HEK293T (cell line): ENCODE data around the gene KRTAP10-5.

Experiments used
- CTCF ChIA-PET: fragments of 350-600 bp; formaldehyde crosslinking; extraction: SDS; loops from one replicate; lab custom pipeline; 2021; ENCODE audit warnings: antibody characterized with exemption, inconsistent platforms; lab: Yijun Ruan, JAX
- POLR2A ChIA-PET: fragments of 350-600 bp; formaldehyde crosslinking; extraction: SDS; loops from one replicate; lab custom pipeline; 2020; ENCODE audit warnings: antibody characterized with exemption, inconsistent platforms; lab: Yijun Ruan, JAX
- DNase-seq: peaks from one replicate; pipeline ENCODE4 v3.0.0; 2012; ENCODE audit warnings: mixed read lengths; ENCODE audit errors: extremely low spot score
- ARNT ChIP-seq: fragments of 450-650 bp; IDR thresholded peaks from 2 replicates; pipeline ENCODE4 v1.6.1; 2017; ENCODE audit warnings: mild to moderate bottlenecking
- BHLHE40 ChIP-seq: fragments of 450-650 bp; IDR thresholded peaks from 2 replicates; pipeline ENCODE4 v1.6.1; 2016; ENCODE audit warnings: mild to moderate bottlenecking, moderate library complexity, borderline replicate concordance
- CTBP1 ChIP-seq: fragments of 450-650 bp; IDR thresholded peaks from 2 replicates; pipeline ENCODE4 v1.6.1; 2016; ENCODE audit warnings: borderline replicate concordance
- ELF4 ChIP-seq: fragments of 450-650 bp; IDR thresholded peaks from 2 replicates; pipeline ENCODE4 v1.6.1; 2017; ENCODE audit warnings: antibody characterized with exemption
- FOXA1 ChIP-seq: fragments of 450-650 bp; IDR thresholded peaks from 2 replicates; pipeline ENCODE4 v1.6.1; 2016; ENCODE audit warnings: mild to moderate bottlenecking
- FOXK2 ChIP-seq: fragments of 450-650 bp; IDR thresholded peaks from 2 replicates; pipeline ENCODE4 v1.6.1; 2016; ENCODE audit warnings: mild to moderate bottlenecking
- FOXM1 ChIP-seq: fragments of 450-650 bp; IDR thresholded peaks from 2 replicates; pipeline ENCODE4 v1.6.1; 2017; ENCODE audit warnings: mild to moderate bottlenecking, borderline replicate concordance
- HDGF ChIP-seq: fragments of 450-650 bp; IDR thresholded peaks from 2 replicates; pipeline ENCODE4 v1.6.1; 2017; ENCODE audit warnings: antibody characterized with exemption, borderline replicate concordance
- L3MBTL2 ChIP-seq: fragments of 450-650 bp; conservative IDR thresholded peaks from 2 replicates; pipeline ENCODE4 v1.6.1; 2016; ENCODE audit warnings: mild to moderate bottlenecking
- LEF1 ChIP-seq: fragments of 450-650 bp; IDR thresholded peaks from 2 replicates; pipeline ENCODE4 v1.6.1; 2017; ENCODE audit warnings: mild to moderate bottlenecking, borderline replicate concordance
- NFRKB ChIP-seq: fragments of 450-650 bp; IDR thresholded peaks from 2 replicates; pipeline ENCODE4 v1.6.1; 2016; ENCODE audit warnings: mild to moderate bottlenecking, moderate library complexity
- SP1 ChIP-seq: fragments of 450-650 bp; IDR thresholded peaks from 2 replicates; pipeline ENCODE4 v1.6.1; 2017
- SUZ12 ChIP-seq: fragments of 450-650 bp; IDR thresholded peaks from 2 replicates; pipeline ENCODE4 v1.6.1; 2016; ENCODE audit warnings: mild to moderate bottlenecking
- TARDBP ChIP-seq: fragments of 450-650 bp; IDR thresholded peaks from 2 replicates; pipeline ENCODE4 v1.6.1; 2016
- ZNF384 ChIP-seq: fragments of 450-650 bp; IDR thresholded peaks from 2 replicates; pipeline ENCODE4 v1.6.1; 2016
- TF ChIP-seq, protein P1 (sequence below): fragments of 450-650 bp; IDR thresholded peaks from 2 replicates; pipeline ENCODE4 v1.6.1; 2016

KRTAP10-5 gene

DNA sequence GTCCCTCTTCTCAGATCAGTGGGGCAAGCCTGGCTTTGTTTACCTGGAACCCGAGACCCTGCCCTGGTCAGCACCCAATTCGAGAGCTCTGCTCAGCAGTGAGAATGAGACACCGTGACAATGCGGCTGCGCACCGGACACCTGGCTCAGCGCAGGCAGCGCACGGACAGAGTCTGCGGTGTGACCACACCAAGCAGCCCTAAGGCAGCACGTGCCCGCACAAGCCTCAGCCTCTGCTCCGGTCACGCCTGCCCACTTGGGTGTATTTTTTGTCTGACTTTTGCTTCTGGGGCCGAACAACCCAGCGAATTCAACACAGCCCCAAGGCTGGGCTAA is 36.2 kb upstream of the KRTAP10-5 start:
- no peak for DNase-seq
- ChIA-PET POLR2A (no interaction called here), CTCF (no interaction called here)
- TF ChIP-seq, protein P1, sequence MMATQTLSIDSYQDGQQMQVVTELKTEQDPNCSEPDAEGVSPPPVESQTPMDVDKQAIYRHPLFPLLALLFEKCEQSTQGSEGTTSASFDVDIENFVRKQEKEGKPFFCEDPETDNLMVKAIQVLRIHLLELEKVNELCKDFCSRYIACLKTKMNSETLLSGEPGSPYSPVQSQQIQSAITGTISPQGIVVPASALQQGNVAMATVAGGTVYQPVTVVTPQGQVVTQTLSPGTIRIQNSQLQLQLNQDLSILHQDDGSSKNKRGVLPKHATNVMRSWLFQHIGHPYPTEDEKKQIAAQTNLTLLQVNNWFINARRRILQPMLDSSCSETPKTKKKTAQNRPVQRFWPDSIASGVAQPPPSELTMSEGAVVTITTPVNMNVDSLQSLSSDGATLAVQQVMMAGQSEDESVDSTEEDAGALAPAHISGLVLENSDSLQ: no peak
- no peak for TF ChIP-seq NFRKB
- no peak for TF ChIP-seq FOXK2
- TF ChIP-seq ARNT: no peak
- TF ChIP-seq LEF1: no peak

DNA sequence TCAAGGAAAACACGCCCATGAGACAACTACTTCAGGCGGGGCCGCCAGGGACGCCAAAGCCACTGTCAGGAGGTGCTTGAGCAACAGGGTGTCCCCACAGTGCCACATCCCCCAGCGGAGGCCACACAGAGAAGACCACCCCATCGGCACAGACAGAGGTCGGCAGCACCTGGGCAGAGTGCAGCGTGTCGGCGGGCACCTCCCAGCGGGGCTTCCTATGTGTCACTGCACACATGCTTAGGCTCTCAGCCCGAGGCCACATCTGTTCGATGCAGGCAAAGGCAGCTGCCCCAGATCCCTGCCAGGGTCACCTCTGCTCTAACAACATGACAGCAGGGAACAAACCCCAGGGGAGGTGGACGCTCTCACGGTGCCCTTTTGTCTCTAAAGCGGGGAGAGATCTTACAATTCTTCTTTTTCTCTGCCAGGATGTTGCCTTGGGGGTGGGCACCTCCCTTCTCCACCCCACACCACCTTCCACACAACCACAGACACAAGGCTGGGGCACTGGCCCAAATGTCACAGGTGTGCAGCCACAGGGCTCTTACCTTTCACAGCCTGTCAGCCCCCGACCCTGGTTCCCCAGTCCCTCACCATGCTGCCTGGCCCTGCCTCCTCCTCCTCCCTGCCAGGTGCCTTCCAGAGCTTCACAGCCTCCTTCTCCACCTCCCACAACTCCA is 35.6 kb upstream of the KRTAP10-5 start:
- DNase-seq: no peak
- POLR2A ChIA-PET: no interaction called here
- TF ChIP-seq FOXM1 (no peak), NFRKB (no peak), SUZ12 (no peak), LEF1 (no peak), ZNF384 (no peak), ARNT (no peak), BHLHE40 (no peak), FOXA1 (no peak), ELF4 (no peak), HDGF (no peak)
- TF ChIP-seq, protein P1: no peak
- CTCF ChIA-PET: no interaction called here

DNA sequence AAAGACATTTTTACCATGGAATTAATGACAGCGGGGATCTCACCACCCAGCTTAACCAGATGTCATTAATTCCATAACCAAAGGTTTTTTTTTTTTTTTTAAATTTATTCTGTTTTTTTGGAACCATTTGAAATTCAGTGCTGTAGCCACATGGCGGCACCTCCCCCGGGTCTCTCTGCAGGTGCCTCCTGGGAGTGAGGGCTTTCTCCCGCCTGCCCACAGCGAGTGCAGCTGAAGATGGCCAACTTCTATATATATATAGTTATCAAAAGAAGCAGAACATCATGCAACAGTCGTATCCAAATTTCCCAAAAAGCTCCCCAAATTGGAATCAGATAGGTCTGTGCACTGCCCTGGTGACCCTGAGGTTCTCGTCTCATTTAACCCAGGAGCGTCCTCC is 35.1 kb upstream of the KRTAP10-5 start:
- CTCF ChIA-PET: no interaction called here
- no peak for DNase-seq
- POLR2A ChIA-PET: no interaction called here

DNA sequence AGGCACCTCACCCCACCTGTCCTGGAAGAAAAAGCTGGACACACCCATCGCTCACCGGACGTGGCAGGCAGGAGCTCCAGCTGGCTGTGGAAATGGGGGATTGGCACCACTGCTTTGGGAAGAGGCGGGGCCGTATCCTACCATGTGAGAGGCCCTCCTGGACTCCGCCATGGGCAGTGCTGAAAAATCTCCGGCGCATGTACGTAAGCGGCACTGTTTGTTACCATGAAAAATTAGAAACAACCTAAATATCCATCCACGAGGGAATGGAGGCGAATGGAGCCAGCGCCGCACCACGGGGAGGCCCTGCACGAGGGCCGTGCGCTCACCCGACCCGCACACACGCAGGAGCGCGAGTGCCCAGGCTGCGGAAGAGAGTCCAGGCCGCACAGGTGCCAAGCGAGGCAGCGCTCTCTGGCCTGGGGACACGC is 34.6 kb upstream of the KRTAP10-5 start:
- POLR2A ChIA-PET: no interaction called here
- TF ChIP-seq HDGF (no peak), FOXA1 (no peak), NFRKB (no peak), SUZ12 (no peak), LEF1 (no peak), SP1 (no peak), CTBP1 (no peak), BHLHE40 (no peak), FOXK2 (no peak), ELF4 (no peak), L3MBTL2 (no peak), TARDBP (no peak), FOXM1 (no peak)
- TF ChIP-seq, protein P1: no peak
- CTCF ChIA-PET: no interaction called here
- DNase-seq: no peak

More for the DNA sequence above, 35.1 kb upstream of the KRTAP10-5 start:
- TF ChIP-seq CTBP1 (no peak), NFRKB (no peak), ZNF384 (no peak), FOXM1 (no peak), BHLHE40 (no peak), FOXA1 (no peak), LEF1 (no peak), FOXK2 (no peak), ARNT (no peak), HDGF (no peak), TARDBP (no peak), SUZ12 (no peak), L3MBTL2 (no peak)
- TF ChIP-seq, protein P1: no peak

DNA sequence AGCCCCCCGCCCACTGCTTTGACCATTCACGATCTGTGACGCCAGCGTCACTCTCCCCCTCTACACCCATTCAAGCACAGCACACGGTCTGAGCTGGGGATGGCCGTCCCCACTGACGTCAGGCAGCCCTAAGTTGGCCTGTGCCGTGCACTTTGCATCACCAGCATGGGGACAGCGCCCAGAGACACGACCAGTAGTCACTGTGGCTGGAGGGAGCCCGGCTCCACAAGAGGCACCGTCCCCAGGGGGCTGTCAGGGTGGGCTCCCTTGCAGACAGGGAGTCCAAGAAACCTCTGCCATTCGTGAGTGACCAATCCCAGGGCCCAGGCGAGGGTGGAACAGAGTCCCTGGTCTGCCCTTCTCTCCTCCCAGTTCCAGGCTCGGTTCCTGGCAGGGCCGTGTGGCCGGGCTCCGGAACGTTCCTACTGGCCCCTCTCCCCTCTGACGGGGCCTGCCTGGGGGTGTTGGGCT is 33.8 kb upstream of the KRTAP10-5 start:
- TF ChIP-seq ARNT (no peak), ELF4 (no peak), ZNF384 (no peak), TARDBP (no peak), BHLHE40 (no peak), FOXM1 (no peak), CTBP1 (no peak), SUZ12 (no peak), FOXA1 (no peak), LEF1 (no peak), L3MBTL2 (no peak), NFRKB (no peak), FOXK2 (no peak), HDGF (no peak), SP1 (no peak)
- TF ChIP-seq, protein P1: no peak
- CTCF ChIA-PET: no interaction called here
- DNase-seq: no peak
- POLR2A ChIA-PET: no interaction called here
